ENCODE measurements around the gene ZNF423.

ZNF423 gene

DNA sequence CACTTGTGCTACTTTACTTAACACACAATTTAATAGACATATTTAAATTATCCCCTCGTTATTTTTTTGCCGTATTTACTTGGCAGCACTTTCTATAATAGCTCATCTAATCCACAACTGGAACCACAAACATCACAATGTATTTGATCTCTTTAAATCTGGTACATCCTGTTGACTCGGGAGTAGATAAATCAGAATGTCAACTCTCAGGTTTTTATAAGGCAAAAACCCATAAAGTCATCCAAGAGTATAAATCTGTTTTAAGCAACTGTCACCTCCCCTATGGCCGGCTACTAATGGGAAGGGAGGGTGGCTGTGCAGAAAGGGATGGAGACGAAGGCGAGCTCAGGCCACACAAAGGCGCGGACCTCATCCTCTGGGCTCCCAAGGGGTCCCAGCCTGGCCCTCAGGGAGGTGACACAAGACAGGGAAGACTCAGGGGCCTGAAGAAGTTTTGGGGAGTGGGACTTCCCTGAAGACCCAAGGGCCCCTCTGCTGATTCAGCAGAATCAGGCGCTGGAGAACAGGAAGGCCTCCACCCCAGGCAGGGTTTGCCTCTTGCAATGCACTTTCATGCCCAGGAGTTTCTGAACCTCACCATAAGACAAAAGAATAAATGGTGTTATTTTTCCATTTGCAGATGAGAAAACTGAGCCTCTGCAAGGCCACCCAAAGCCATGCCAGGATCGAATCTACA is 122.5 kb downstream of the ZNF423 start:
- Mint-ChIP-seq H3K4me3 (no peak overlapping the region), H3K36me3 (no peaks in the 10 kb centered on the region), H3K4me1 (no peaks in the 10 kb centered on the region), H3K9me3 (peaks cover 8% of the 10 kb centered on the region), H3K27me3 (no peaks in the 10 kb centered on the region), H3K27ac (no peak overlapping the region)
- ATAC-seq = no peak

DNA sequence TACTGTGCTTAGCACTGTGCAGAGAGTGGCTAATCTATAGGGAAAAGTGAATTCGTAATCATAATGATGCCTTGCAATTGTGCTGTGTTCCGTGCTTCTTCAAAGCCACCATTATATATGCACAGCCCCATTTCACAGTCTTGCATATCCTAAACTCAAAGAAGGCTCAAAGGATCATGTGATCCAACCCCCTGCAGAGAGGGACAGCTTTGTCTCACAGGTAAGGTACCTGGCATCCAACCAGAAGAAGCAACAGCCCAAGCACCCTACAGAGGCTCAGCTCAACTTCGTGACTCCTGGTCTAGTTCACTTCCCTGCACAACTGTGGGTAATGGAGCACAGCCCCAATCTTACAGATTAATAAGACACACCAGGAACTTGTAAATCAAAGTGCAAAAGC is 124.0 kb downstream of the ZNF423 start:
- no peak overlapping the region for H3K27ac Mint-ChIP-seq

DNA sequence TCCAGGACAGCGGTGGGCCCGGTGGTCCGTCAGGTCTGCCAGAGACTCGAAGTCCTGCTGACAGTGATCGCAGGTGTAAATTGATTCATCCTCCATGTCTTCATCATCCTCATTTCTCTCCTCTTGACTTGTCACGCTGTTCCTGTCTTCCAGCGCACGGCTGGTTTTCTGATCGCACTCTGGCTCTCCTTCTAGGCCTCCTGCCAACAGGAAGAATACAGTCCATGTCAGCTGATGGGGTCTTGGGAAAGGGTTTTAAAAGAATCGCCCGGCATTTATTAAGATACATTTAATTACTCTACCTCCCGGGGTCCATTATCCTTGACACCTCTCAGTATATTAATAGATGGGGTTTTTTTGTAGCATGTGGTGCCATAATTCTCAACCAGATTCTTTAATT is 125.1 kb downstream of the ZNF423 start:
- H3K4me3 Mint-ChIP-seq = no peak overlapping the region
- no peaks in the 10 kb centered on the region for H3K4me1 Mint-ChIP-seq
- no peaks in the 10 kb centered on the region for H3K36me3 Mint-ChIP-seq
- no peak overlapping the region for H3K27ac Mint-ChIP-seq
- ATAC-seq = no peak
- no peaks in the 10 kb centered on the region for H3K27me3 Mint-ChIP-seq
- peaks cover 10% of the 10 kb centered on the region for H3K9me3 Mint-ChIP-seq

More for the DNA sequence above, 124.0 kb downstream of the ZNF423 start:
- Mint-ChIP-seq H3K36me3 (no peaks in the 10 kb centered on the region), H3K4me3 (no peak overlapping the region), H3K27me3 (no peaks in the 10 kb centered on the region), H3K4me1 (no peaks in the 10 kb centered on the region), H3K9me3 (peaks cover 10% of the 10 kb centered on the region)
- no peak for ATAC-seq

DNA sequence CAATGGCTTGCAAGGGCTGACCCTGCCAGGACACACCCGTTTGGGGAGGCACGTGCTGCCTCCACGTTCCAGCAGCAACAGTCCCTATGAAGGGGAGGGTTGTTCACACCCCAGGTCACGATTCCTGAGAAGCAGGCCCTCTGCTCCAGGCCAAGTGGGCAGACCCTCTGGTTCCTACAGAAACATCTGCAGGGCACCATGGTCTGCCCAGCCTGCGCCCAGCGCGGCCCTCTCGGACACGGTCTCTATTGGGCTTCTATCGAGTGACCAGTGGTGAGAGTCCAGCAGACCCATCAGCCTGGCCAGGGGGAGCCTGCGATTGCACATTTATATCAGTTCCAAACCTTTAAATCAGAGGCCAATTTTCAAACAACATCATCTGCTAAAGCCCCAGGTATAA is 128.3 kb downstream of the ZNF423 start:
- Mint-ChIP-seq H3K27me3 (no peaks in the 10 kb centered on the region), H3K4me3 (no peak overlapping the region), H3K36me3 (no peaks in the 10 kb centered on the region), H3K4me1 (no peaks in the 10 kb centered on the region), H3K27ac (no peak overlapping the region), H3K9me3 (peaks cover 10% of the 10 kb centered on the region)
- peak; percentile 28 for ATAC-seq

DNA sequence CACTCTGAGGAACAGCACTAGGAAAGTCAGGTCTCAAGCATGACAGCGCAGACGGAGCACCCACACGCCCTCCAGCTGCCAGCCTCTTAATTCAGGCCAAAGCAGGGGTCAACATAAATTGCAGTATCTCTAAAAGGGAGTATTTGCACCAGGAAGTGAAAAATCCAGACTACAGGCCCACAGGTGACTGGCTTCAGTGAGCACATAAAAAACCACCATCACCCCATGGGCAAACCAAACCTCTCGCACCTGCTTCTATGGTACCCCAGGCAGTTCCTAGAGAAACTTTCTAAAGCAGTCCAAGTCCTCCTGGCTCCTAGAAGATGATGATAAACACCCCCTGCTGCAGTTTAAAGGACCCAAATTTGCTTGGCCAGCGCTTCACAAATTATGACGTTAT is 129.8 kb downstream of the ZNF423 start:
- Mint-ChIP-seq H3K27me3 (no peaks in the 10 kb centered on the region), H3K27ac (no peak overlapping the region), H3K36me3 (no peaks in the 10 kb centered on the region), H3K4me1 (no peaks in the 10 kb centered on the region), H3K4me3 (no peak overlapping the region), H3K9me3 (peaks cover 13% of the 10 kb centered on the region)
- no peak for ATAC-seq

DNA sequence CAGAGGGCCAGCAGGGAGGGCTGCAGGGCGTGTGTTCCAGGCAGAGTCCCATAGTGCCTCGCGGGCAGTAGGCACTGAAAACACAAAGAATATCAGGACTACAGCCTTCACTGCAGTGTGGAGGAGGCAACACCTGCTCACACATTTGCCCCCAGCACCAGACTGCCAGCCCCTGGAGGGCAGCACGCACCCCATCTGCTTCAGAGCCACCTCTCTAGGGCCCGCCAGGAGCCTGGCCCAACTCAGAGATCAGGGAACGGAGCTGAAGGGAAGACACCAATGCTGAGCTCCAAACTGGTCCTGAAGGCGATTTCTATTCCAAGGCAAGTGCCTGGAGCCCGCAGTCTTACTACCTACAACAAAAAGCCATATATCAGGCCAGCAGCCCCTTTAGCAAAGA is 130.3 kb downstream of the ZNF423 start:
- Mint-ChIP-seq H3K9me3 (peaks cover 10% of the 10 kb centered on the region), H3K36me3 (no peaks in the 10 kb centered on the region), H3K27ac (no peak overlapping the region), H3K4me1 (no peaks in the 10 kb centered on the region), H3K4me3 (no peak overlapping the region), H3K27me3 (no peaks in the 10 kb centered on the region)
- no peak for ATAC-seq

DNA sequence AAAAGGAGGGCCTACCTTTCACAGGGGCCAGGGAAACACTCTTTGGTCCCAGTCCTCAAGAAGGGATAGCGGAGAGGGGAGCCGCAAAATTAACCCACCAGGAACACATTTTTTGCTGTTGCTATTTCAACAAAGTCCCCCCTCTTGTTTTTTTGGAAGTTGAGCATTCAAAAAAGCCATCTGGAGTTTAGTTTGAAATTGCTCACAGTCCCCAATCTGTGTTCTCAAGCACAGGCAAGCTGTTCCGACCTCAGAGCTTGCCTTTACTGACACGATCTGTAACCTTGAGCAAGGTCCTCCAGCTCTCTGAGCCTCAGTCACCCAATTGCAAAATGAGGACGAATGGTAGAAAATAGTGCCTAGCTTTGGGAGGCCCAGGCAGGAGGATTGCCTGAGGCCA is 131.1 kb downstream of the ZNF423 start:
- Mint-ChIP-seq H3K27ac (no peak overlapping the region), H3K9me3 (peaks cover 5% of the 10 kb centered on the region), H3K27me3 (no peaks in the 10 kb centered on the region), H3K4me1 (no peaks in the 10 kb centered on the region), H3K36me3 (no peaks in the 10 kb centered on the region), H3K4me3 (no peak overlapping the region)
- ATAC-seq = no peak

DNA sequence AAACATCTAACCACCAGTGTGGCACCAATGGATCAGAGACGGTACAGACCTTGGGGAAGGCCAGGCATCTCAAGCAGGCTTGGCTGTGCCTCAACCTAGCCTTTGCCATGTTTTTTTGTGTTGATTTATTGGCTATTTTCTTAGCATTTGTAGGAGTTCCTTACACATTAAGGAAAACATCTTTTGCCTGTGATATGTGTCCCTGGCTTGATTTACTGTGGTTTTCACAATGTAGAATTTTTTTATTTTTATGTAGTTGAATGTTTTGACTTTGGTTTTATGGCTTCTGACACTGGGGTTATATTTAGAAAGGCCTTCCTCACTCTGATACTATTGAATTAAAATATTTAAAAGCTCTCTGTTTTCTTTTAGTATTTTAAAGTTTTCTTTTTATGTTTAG is 132.6 kb downstream of the ZNF423 start:
- no peak for ATAC-seq
- Mint-ChIP-seq H3K9me3 (peaks cover 5% of the 10 kb centered on the region), H3K4me3 (no peak overlapping the region), H3K27me3 (no peaks in the 10 kb centered on the region), H3K27ac (no peak overlapping the region), H3K36me3 (no peaks in the 10 kb centered on the region), H3K4me1 (no peaks in the 10 kb centered on the region)

DNA sequence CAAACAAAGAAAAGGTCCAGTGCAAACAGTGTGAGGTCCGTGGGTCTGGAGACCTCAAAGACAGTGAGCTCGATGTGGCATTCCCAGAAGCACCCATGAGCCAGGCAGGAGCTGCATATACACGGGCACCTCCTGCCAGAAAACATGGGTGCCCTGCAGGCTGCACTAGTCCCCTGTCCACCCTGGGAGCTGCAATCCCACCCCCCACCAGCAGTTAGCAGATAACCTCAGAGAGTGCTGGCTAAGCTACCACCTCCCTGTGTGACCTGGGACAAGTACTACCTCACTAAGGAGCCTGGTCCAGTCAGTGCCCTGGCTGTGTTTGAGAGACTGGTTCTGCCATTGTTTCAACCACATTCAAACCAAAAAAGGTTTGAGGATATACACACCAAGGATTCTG is 135.7 kb downstream of the ZNF423 start:
- H3K4me1 Mint-ChIP-seq = no peaks in the 10 kb centered on the region
- ATAC-seq = no peak
- H3K27me3 Mint-ChIP-seq = no peaks in the 10 kb centered on the region
- H3K9me3 Mint-ChIP-seq = peaks cover 3% of the 10 kb centered on the region
- H3K4me3 Mint-ChIP-seq = no peak overlapping the region
- H3K36me3 Mint-ChIP-seq = no peaks in the 10 kb centered on the region
- H3K27ac Mint-ChIP-seq = no peak overlapping the region

DNA sequence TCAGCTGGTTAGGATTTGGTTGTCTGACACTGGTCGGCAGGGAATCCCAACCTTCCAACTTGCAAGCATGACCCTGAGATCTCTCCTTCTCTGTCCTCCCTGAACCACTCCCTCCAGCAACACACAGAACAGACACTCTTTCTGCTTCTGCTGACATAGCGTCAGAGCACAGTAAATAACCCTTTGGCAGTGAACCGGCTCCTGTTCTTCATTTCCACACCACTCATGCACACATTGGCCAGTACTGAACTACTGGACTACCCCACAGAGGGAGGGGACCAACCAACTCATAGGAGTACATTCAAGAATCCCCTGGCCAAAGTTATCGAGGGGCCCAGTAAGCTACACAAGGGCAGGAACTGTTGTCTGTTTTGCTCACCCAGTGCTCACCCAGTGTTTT is 138.2 kb downstream of the ZNF423 start:
- no peak overlapping the region for H3K4me3 Mint-ChIP-seq
- peaks cover 3% of the 10 kb centered on the region for H3K9me3 Mint-ChIP-seq
- H3K4me1 Mint-ChIP-seq = no peaks in the 10 kb centered on the region
- no peak overlapping the region for H3K27ac Mint-ChIP-seq
- H3K27me3 Mint-ChIP-seq = no peaks in the 10 kb centered on the region
- no peak for ATAC-seq
- no peaks in the 10 kb centered on the region for H3K36me3 Mint-ChIP-seq

DNA sequence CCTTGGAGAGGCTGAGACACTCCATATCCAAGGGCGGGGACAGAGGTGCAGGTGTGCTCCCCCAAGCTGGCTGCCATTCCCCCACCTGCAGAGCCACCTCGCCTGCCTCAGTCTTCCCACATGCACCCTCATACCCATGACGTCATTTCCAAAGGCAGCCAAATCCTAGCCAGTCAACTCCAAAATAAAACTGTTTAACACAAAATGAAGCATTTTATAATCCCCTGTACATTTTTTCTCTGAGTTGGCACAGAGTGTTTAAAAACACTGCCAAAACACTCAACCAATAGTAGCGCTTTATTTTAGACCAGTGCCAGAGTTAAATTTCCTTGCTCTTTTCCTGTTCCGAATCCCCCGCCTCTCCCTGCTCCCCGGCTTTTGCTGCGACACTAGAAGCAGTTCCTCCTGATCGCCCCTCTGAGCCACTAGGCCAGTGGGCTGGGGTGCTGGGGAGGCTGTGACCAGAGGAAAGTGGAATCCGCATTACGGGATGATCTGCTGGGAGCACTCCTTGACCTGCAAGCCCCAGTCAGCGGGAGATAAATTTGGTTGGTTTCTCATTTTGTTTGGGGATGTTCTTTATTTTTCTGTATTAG is 139.5 kb downstream of the ZNF423 start:
- Mint-ChIP-seq H3K4me1 (no peaks in the 10 kb centered on the region), H3K4me3 (no peak overlapping the region), H3K27ac (no peak overlapping the region), H3K27me3 (no peaks in the 10 kb centered on the region), H3K9me3 (no peaks in the 10 kb centered on the region), H3K36me3 (no peaks in the 10 kb centered on the region)
- ATAC-seq = no peak

DNA sequence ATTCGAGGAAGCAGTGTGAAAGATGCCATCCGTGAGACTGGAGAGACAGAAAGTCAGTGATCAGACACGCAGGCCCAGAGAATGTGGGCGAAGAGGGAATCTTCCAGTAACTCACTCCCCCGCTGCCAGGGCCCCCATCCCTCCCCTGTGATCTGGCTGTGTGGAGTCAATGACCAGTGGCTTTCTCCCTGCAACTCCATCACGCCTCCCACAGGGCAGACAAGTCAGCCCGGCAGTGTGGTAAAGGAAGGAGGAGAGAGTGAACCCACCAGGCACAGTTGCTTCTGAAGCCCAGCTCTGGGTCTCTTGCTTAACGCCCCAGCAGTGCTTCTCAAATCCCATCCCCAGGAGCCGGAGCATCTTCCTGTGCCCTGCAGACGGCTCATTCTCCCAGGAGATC is 142.1 kb downstream of the ZNF423 start:
- no peak overlapping the region for H3K27ac Mint-ChIP-seq
- H3K27me3 Mint-ChIP-seq = peaks cover 2% of the 10 kb centered on the region
- no peak overlapping the region for H3K4me3 Mint-ChIP-seq
- H3K9me3 Mint-ChIP-seq = no peaks in the 10 kb centered on the region
- H3K4me1 Mint-ChIP-seq = no peaks in the 10 kb centered on the region
- no peak for ATAC-seq
- H3K36me3 Mint-ChIP-seq = no peaks in the 10 kb centered on the region

DNA sequence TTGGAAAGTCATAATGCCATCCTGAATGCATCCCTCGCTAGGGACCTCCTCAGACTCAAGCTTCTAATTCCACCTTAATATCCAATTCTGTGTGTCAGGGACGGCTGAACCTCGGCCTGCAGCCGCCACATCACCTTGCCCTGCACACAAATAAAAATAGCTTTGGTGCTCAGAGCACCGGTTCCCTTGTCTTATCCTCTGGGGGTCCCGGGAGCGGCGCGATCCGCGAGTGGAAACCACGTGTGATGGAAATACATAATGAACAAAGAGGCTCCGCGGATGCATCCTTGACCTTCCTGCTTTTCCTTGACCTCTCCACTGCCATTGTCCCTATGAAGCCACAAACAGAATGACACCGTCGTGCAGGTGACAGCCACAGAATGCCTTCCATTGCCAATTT is 143.4 kb downstream of the ZNF423 start:
- no peaks in the 10 kb centered on the region for H3K36me3 Mint-ChIP-seq
- H3K27ac Mint-ChIP-seq = no peak overlapping the region
- no peak for ATAC-seq
- H3K9me3 Mint-ChIP-seq = no peaks in the 10 kb centered on the region
- H3K4me3 Mint-ChIP-seq = no peak overlapping the region
- no peaks in the 10 kb centered on the region for H3K4me1 Mint-ChIP-seq
- peaks cover 8% of the 10 kb centered on the region for H3K27me3 Mint-ChIP-seq

DNA sequence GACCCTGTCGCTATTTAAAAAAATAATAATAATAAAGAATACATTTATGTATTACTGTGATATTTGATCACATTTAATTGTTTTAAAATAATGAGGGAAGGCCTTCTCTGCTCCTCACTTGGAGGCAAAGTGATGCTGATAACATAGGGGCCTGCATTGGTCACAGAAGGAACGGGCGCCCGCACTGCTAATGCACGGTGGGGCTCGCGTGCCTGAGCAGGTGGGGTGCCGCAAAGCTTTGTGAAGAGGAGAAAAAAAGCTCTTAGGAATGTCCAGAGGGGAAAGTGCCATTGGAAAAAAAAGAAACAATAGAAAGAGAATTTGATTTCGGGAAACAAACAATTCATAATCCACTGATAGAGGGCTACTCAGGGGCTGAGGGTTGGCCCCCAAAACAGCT is 143.8 kb downstream of the ZNF423 start:
- H3K36me3 Mint-ChIP-seq = no peaks in the 10 kb centered on the region
- no peak for ATAC-seq
- peaks cover 8% of the 10 kb centered on the region for H3K27me3 Mint-ChIP-seq
- H3K4me1 Mint-ChIP-seq = no peaks in the 10 kb centered on the region
- no peak overlapping the region for H3K27ac Mint-ChIP-seq
- no peak overlapping the region for H3K4me3 Mint-ChIP-seq
- H3K9me3 Mint-ChIP-seq = no peaks in the 10 kb centered on the region

DNA sequence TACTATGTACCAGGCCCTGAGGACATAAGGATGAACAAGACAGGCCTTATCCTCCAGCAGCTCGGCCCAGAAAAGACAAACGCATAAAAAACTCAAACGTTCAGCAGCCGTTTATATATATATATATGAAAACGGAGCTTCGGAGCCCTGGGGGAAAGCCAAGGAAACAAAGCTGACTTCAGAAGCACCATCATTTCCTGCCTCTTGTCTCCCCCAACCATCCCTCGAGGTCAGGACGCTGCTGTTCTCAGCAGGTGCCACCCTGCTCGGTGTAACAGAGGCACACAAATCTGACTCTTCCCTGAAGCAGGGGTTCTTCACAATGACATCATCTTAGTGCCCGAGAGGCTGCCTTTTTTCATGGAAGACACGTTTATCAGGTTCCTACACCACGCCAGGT is 146.9 kb downstream of the ZNF423 start:
- Mint-ChIP-seq H3K4me1 (no peaks in the 10 kb centered on the region), H3K4me3 (no peak overlapping the region), H3K36me3 (no peaks in the 10 kb centered on the region), H3K27ac (no peak overlapping the region), H3K27me3 (peaks cover 8% of the 10 kb centered on the region), H3K9me3 (no peaks in the 10 kb centered on the region)
- no peak for ATAC-seq

DNA sequence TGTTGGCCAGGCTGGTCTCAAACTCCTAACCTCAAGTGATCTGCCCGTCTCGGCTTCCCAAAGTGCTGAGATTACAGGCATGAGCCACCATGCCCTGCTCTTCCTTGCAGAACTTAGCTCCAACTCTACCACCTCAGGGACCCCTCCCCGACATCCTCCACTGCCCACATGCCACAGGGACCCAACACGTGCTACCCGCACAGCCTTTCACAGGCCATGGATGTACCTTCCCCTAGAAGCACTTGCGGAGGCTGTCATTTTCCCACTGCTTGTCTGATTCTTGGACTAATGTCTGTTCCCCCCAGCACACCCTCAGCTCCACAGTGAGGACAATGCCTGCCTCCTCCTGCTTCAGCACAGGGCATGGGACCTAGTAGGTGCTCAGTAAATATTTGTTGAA is 147.4 kb downstream of the ZNF423 start:
- H3K27ac Mint-ChIP-seq = no peak overlapping the region
- ATAC-seq = no peak
- no peaks in the 10 kb centered on the region for H3K9me3 Mint-ChIP-seq
- H3K27me3 Mint-ChIP-seq = peaks cover 8% of the 10 kb centered on the region
- H3K36me3 Mint-ChIP-seq = no peaks in the 10 kb centered on the region
- H3K4me3 Mint-ChIP-seq = no peak overlapping the region
- H3K4me1 Mint-ChIP-seq = no peaks in the 10 kb centered on the region
